Activated CD8-positive, alpha-beta memory T cell treated with anti-CD3 and anti-CD28 coated beads, Interleukin-2, amount 50 U/mL, for 24 hours (primary cell): ENCODE results near the gene MED31.
"Not testable (repeated sequence)": the region's sequence is repeated elsewhere in the genome, so short reads cannot be mapped to it uniquely, and the experiment has no call there.

ENCODE experiments used
- DNase-seq: peaks from one replicate; pipeline ENCODE4 v3.0.0-alpha.2; 2020; ENCODE audit errors: extremely low read depth

The MED31 gene

DNA sequence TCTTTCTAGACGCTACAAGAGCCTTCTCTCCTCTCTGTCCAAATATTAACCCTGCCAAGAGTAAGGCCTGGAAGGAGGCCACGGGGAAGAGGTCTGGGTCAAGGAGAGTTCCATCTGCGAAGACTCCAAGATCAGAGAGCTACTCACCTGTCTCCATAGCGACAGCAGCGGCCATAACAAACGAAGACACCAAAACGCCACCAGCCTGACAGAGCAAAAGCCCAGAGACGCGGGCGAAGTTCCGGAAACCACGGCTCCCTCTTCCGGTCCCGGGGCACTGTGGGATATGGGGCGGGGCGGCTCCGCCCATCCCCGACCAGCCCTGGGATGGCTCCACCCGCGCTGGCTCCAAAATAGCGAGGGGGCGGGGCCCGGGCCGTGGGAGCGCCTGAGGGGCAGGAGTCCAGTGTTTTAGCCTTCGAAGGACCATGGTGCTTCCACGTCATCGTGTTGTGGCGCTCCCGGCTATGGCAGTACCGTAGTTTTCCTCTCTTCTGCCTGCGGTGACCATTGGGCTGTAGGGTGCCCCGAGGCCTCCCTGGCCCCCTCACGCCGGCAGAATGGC, at the start of gene MED31, which contains the start of gene C17orf100:
Gene MED31 (minus strand): TSS at position 252 of the 565 bp plus-strand sequence. CDS start 77 bp downstream, at position 175.
Gene C17orf100 (plus strand): TSS at position 409 of the 565 bp plus-strand sequence. CDS start 152 bp downstream, at position 561.
- DNase-seq = peak; percentile 82

DNA sequence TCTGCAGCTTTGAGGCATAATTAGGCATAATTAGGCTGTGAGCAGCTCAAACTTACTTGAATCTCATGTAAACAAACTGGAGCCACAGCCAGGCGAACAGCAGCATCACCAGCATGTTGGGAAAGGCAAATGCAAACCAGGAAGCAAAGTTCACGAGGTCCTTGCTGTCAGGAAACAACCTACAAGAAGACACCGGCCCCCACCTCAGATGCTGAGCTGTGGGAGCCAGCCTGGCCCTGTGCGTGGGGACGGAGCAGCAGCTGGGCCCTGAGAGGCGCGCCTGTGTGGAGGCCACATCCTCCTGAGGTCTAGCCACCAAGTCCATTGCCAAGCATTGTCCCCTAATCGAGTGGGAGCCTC, 49.5 kb upstream of the MED31 start:
- DNase-seq = no peak

DNA sequence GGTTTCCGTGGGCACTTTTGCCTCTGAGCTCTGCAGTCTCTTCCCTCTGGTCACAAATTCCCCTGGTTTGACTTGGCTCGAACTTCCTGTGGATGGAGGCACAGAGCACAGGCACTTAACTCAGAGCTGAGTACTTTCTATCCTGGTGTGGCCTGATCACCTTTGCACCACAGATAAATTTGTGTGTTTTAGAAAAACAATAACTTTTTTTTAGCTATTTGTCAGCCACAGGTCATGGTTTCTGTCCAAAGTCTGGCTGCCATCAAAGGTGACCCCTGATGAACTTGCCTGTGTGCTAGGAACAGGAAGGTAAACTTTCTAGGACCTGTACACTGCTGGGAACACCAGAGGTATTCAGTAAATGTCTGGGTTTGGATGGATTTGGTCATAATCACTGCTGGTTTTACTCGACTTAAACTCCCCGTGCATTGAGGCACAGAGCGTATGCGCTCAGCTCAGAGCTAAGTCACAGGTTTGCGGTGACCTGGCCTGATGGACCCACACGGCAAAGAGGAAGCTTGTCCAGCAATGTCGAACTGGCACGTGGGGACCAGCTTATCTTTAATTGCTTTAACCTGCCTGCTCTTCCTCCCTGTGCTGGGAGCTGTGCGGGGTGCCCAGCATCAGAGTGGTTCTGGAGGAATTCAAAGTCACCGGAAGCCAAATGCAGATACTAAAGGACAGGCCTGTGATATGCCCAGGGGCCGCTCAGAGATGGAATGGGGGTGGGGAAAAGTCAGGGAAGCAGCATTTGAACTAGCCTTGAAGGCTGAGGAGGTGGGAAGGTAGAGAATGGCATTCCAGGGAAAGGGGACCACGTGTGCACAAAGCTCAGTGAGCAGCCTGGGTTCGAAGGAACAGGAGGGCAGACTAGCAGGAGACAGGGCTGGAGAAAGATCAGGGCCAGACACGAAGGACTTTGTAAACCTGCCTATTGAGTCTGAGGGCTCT, 48.9 kb upstream of the MED31 start:
- no peak for DNase-seq

DNA sequence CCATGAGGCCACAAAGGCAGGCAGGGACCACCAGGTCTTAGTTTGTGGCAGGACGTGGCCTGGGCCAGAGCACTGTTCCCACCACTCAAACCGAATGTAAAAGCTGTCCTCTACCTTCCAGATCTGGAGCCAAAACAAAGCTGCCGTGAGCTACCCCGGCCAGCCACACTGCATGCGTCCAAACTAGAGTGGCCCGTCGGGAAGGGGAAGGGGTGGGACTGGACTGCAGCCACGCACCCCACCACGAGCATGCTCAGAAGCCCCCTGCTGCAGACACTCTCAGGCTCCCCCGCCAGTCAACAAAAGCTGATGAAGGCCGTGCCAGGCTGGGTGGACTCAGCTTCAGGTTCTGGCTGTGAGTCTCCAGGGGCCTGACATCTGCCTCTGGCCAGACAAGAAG, 46.6 kb upstream of the MED31 start:
- no peak for DNase-seq

DNA sequence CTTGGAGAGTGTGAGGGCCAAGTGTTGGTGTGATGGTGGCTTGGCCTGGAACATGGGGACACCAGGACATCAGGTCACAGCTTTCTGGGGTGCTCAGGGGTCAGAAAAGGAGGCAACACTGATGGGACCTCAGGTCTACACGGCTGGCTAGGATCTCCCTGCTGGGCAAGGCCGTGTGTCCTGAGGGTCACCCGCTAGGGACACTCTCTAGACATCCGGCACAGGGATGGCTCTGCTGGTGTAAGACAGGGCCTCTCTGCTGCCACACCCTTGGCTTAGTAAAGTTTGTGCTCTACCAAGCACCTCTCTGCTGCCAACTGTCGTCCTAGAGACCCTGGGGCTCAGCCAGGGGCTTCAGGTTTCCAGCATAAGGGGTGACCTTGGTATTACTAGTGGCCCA, 45.5 kb upstream of the MED31 start:
- DNase-seq = no peak

DNA sequence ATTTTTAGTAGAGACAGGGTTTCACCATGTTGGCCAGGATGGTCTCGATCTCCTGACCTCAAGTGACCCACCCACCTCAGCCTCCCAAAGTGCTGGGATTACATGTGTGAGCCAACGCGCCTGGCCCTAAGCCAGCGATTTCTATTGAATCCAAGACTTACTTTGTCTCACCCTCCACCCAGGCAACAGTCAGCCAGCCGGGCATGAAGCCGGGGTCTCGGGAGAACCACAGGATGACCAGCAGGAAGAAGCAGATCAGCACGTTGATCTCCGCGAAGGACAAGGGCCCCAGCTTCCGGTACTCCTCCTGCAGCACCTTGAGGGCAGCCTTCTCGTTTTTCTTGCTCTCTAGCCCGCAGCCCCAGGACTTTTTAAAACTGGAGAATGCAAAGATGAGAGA, 44.2 kb upstream of the MED31 start:
- DNase-seq = no peak

DNA sequence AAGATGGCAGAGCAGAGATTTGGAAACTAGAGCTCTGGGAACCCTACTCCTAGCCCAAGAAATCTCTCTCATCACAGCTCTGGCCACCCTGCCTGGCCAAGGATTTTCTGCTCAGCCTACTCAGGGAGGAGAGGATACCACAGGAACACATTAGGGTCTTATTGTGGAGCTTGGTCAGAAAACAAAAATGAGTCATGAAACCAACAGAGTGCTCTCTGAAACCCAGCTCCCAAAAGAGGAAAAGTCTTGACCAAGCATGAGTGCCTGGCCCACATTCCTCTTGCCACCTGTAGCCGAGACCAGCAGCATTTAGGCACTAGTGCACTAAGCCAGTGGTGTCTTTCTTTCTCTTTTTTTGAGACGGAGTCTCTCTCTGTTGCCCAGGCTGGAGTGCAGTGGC, 43.6 kb upstream of the MED31 start:
- no peak for DNase-seq

DNA sequence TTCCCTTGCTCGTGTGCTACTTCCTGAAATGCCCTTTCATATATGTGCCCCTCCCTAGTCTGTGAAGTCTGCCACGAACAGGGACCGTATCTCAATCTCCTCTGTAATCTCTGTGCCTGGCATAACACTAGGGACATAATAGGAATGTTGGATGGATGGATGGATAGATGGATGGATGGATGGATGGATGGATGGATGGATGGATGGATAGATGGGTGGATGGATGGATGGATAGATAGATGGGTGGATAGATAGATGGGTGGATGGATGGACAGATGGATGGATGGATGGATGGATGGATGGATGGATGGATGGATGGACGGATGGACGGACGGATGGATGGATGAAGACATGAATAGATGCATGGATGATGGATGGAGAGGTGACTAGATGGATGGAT, 40.6 kb upstream of the MED31 start:
- DNase-seq = not testable (repeated sequence)

DNA sequence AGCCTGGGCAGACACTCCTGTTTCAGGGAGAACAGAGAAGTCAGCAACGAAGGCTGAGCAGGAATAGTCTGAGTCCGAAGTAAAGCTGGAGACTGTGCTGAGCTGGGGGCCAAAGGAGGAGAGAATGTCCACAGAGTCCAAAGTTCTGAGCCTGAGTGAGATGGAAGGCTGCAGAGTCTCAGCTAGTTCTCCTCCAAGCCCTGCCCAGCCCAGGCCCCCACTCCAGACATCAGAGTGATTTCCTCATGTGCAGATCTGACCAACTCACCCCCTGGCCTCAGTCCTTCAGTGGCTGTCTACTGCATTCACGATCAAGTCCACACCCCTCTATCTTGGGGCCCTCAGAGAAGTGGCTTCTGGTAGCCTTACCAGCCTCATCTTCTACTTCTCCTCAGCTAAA, 40.1 kb upstream of the MED31 start:
- DNase-seq = no peak

DNA sequence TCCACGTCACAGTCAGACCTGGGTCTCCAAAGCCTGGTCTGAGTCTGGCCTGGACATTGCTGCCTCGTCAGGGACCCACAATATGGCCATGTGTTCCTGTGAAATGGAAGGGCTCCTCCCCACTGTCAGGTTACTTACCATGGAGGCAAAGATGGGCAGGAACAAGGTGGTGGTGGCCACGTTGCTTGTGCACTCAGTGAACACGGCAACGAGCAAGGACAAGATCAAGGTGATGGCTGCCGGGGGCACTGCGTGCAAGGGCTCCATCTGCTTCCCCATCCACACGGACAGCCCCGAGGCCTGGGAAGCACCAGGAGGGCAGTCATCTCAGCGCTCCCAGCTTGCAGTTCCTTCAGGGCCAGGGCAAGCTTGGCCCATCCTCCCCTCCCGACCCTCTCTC, 39.2 kb upstream of the MED31 start:
- DNase-seq = no peak

DNA sequence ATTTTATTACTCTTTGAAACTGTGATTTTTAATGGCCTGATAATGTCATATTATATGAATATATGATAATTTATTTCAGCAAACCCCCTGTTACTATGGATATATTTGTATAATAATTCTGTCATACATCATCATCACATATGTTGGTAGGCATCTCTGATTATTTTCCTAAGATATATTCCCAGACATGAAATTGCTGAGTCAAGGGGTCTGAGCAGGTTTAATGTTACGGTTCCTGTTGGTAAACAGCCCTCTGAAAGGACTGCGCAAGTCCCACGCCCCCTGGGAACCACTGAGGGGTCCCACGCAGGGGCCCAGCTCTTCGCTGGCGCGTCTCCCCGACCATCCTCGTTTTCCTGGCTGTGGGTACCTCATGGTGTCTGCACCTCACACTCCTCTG, 37.5 kb upstream of the MED31 start:
- DNase-seq = no peak

DNA sequence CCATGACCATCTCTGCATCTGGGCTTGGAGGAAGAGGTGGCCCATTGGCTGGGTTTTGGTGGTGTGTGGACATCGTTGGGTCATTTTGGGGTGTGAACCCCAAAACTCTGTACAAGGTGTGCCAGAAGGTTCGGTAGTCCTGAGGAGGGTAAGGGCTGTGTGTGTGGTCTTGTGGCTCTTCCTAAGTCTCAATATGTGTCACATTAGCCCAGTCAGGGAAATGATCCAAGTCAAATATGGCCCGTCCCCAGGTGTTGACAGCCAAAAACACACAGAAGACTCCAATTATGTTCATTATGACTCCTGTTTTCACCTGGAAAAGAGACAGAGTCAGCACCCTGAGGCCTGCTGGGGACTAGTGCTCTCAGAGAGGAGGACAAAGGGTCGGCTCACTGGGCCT, 34.6 kb upstream of the MED31 start:
- DNase-seq = no peak

DNA sequence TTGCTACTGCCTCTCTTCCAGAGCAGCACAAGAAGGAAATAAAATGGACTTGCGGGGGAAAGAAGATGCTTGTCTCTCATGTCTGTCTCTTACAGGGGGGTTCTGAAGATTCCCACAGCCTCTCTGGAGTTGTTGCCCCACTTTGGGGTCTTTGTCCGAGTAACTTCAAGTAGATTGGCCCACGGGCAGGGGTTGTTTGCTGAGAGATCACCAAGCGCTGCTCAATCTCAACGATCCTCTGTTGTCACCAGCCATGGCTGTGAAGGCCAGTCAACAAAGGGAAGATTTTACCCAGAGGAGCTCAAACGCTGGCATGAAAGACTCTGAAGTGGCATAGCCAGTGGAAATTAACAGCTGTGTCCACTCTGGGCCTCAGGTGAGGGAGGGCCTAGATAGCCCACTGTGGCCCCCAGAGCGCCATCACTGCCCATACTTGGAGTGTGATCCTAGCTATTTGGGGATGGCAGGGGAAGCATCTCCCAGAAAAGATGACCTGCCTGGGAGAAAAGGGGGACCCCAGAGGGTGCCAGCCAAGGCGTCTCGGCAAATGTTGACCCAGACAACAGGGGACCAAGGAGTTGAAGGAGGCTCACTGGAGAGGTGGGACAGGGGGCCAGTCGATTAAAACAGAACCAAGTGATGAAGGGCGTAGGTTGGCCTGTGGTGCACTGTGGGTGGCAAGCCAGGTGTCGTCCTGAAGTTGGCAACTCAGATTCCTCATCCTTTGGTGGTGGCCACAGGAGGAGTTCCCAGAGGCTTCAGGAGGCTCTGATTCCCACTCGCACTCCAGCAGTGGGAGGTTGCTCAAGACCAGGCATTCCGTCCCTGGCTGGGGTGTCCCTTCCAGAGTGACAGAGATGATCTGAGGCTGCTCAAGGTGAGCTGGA, 33.7 kb upstream of the MED31 start:
- DNase-seq = no peak

DNA sequence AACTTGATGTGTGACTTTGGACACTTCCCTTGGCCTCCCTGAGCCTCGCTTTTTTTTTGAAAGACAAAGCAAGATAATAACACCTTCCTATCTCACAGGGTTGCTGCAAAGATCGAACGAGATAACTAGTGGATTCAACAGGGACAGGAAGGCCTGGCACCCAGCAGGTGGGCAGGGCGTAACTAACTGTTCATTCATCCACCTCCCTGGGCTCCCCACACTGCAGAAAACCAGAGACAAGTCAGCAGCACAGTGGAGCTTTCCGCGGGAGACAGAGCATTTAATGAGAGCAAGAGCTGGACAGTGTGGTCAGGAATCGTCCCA, 33.0 kb upstream of the MED31 start:
- no peak for DNase-seq

DNA sequence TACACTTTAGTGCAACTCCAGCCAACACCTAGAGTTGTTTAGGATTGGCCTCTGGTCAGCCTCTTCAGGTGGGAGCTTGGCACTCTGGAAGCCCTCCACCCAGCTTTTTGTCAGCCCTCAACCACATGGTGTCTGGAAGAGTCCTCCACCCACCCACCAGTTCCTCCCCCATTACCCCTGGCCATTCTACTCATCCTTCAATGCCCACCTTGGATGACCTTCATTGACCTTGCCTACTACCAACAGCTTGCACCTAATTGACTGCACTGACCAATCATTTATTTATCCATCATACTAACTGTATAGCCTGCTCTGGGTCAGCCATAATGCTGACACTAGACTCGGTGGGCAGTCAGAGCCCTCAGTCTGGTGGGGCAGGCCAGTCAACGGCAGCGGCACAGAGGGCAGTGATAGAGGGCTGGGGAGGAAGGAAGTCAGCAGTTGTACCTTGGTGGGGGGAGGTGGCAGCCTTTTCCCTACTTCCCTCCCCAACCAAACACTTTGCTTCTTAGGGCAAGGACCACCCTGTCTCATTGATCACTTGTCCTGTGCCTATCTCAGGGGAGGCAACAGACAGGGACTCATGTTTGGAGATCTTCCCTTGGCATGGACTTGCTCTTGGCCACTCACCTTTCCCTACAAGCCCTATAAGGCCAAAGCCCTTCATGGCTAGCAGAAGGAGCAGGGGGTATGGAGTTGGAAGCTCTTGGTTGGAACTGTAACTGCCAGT, 32.5 kb upstream of the MED31 start:
- DNase-seq = no peak

DNA sequence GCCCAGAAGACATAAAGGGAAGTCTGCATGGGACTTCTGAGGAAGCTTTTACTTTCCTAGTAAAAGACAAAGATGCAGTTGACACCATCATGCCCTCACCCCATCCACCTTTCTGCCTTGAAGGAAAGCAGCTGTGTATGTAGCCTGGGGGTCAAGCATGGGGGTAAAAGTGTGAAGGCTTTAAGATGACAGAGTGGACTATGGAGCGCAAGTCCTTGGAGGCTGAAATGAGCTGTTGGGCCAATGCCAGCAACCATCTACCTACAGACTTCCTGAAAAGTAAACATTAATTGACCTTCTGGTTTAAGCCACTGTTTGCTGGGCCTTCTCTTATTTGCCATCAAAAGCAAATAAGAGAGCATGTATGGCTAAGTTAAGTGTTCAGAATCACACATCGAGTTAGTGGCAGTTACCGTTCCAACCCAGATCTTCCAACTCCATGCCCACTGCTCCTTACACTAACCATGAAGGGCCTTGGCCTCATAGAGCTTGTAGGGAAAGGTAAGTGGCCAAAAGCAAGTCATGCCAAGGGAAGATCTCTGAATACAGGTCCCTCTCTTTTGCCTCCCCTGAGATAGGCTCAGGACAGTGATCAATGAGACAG, 31.8 kb upstream of the MED31 start:
- DNase-seq = no peak

DNA sequence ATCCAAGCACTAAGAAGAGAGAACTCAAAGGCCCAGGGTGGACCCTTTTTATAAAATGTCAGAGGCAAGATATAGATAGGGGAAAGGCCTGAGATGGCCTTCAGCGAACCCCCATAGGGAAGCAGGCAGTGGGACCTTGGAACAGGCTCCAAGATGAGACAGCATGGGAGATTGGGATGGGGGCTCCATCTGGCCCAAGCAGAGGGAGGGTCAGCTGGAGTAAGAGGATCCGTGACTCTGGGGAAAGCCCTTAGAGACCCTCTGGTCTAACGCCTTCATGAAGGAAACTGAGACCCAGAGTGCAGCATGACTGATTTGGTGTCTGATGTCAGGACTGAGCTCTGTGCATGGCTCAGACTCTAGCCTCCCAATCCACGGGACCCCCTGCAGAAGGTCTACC, 30.9 kb upstream of the MED31 start:
- DNase-seq = no peak

DNA sequence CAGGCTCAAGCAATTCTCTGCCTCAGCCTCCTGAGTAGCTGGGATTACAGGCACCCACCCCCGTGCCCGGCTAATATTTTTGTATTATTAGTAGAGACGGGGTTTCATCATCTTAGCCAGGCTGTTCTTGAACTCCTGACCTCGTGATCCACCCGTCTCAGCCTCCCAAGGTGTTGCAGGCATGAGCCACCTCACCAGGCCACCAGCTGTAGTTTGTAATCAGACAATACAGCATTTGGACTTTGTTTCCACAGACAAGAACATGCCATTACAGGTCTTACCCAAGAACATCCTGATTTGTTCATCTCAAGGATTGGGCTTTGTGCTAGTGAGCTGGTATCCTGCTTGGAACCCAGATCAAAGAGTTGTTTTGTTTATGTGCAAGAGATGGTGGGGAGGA, 30.3 kb upstream of the MED31 start:
- no peak for DNase-seq

DNA sequence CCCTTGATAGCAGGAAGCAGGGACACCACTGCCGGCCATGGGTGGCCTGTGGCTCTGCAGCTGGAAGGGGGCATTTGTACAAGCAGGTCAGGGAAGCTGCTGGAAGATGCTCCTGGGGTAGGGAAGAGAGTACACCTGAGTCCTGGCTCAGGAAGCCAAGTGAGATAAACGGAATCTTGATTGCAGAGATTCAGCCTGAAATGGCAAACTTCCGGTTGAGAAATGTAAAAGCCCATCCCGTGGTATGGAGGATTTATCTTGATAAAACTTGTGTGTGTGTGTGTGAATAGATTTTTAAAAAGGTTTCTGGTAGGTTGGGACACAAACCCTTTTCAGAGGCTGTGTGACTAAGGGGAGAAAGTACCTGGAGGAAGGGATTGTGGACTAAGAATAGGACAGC, 29.8 kb upstream of the MED31 start:
- DNase-seq = no peak

DNA sequence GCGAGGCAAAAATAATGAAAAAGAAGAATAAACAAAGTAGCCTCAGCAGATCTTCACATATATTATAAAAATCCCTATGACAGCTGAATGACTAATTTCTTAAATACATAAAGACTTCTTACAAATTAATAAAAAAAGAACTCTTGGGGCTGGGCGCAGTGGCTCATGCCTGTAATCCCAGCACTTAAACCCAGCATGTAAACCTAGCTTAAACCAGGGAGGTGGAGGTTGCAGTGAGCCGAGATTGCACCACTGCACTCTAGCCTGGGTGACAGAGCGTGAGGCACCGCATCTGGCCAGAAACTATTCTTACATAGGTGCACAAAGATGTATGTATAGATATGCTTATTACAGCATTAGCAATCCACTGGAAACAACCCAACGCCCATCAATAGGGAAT, 27.8 kb upstream of the MED31 start:
- no peak for DNase-seq

DNA sequence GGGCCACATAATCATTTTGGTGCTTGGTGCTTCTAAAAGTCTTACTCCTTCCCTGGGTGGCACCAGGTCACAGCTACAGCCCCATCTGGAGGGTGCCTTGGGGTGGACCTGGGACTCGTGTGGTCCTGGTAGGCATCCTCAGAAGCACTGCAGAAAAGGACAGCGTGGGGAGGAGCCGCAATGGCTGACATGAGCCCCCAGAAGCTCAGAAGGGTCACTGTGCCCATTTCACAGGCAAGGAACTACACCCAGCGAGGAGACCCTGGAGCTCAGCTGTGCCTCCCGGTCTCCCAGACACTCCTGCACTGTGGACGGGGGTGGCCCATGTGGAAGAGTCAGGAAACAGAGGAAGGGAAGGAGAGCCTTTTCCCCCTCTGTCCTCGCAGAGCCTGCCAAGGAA, 26.5 kb upstream of the MED31 start:
- DNase-seq = no peak
